ENCODE data around the gene PLEKHB2.
"Not testable (repeated sequence)": the region's sequence is repeated elsewhere in the genome, so short reads cannot be mapped to it uniquely, and the experiment has no call there.

The PLEKHB2 gene, protein sequence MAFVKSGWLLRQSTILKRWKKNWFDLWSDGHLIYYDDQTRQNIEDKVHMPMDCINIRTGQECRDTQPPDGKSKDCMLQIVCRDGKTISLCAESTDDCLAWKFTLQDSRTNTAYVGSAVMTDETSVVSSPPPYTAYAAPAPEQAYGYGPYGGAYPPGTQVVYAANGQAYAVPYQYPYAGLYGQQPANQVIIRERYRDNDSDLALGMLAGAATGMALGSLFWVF

GRCh38 chr2:131105156-131105949, at the start of gene PLEKHB2:
Gene PLEKHB2, plus strand, starts transcription at chr2:131105336. Its CDS starts 15,606 bp downstream, at chr2:131120942.
- peak; percentile 88 for DNase-seq (ENCODE audit: low spot score)

DNA sequence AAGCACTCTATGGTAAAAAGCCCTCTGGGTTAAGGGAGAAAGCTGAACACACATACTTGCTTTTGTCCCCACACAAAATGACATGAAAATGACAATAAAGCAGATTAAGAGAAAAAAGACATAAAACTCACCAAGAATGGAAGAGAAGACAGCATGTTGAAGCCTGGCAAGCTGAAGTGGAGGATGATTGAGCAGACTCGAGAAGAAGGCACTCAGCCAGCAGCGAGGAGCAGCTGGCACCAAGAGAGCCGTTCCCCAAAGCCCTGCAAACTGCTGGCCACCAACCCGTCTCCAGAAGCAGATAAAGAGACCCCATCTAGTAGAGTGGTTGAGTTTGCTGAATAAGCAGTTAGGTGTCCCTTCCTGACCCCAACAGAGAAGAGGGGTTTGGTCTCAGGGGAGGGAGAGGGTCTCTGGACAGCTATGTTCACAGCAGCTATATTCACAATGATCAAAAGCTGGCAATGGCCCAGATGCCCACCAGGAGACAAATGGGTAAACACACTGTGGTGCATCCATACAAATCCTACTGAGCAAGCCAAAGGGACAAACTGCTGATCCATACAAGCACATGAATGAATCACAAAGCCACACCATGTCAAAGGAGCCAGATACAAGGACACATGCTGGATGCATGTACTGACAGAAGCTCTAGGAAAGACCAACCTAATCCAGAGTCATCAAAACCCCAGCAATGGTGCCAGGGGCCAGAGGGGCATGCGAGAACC, 48.8 kb upstream of the PLEKHB2 start:
- no peak for DNase-seq (ENCODE audit: low spot score)

DNA sequence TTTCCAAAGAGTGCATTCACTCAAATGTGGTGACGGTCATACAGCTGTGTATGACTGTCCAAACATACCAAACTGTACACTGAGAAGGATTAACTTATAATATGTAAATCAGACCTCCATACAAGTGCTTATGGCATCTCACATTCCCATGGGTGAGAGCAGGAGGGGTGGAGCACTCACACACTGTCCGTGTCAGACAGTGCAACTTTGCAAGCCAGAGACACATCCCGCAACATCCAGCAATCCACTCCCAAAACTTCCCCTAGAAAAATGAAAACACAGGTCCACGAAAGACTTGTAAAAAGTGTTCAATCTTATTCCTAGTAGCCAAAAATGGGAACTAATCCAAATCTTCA, 48.2 kb upstream of the PLEKHB2 start:
- no peak for DNase-seq (ENCODE audit: low spot score)

DNA sequence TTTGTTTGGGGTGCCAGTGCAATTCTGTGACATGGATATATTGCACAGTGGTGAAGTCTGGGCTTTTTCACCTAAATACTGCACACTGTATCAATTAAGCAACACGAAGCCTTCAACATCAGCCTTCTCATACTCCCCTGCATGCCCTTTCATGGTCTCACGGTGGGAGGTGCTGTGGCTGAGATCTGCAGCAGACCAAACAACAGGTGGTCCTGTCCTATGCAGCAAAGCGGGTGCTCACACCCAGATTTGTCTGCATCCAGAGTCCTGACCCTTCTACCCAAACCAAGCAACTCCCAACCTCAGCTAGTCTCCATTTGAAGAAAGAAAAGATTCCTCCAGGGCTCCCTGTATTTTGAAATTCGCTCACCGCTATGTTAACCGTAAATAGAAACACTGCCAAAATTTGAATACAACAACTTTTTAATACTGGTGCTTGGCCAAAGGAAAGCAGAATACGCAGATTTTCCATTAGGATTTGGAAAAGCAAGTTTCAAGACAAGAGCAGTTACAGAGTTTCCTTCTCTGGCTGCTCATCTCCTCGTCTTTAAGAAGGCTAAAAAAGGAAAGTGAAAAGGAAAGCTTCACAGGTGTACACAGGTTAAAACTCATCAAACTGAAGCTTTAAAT, 46.8 kb upstream of the PLEKHB2 start:
- DNase-seq (ENCODE audit: low spot score): no peak

GRCh38 chr2:131058920-131059319, 46.2 kb upstream of the PLEKHB2 start:
- DNase-seq (ENCODE audit: low spot score): peak; percentile 69

DNA sequence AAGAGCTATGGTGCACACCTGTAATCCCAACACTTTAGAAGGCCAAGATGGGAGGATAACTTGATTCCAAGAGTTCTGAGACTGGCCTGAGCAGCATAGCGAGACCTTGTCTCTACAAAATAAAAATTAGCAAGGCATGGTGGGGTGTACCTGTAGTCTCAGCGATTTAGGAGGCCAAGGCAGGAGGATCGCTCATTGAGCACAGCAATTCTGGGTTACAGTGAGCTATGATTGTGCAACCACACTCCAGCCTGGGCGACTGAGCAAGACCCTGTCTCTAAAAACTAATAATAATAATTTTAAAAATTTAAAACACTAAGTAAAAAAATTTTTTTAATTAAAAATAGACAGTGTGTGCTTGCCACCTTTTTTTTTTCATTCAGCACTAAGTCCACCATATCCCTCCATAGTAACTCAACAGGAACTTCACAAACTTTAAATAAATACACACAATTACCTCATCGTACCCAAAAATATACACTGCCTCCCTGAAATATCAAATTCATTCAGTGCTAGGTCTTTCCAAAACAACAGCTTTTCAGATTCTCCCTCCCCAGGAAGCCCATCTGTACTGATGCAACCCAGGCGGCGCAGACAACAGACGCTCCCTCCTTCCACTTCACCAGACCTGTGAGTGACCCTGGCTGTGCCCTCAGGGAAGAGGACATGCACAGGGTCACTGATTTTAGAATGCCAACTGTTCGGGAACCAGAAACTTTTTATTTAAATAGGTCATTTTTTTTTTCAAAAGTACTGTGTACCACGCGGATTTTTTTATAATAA, 41.4 kb upstream of the PLEKHB2 start:
- DNase-seq (ENCODE audit: low spot score): no peak

DNA sequence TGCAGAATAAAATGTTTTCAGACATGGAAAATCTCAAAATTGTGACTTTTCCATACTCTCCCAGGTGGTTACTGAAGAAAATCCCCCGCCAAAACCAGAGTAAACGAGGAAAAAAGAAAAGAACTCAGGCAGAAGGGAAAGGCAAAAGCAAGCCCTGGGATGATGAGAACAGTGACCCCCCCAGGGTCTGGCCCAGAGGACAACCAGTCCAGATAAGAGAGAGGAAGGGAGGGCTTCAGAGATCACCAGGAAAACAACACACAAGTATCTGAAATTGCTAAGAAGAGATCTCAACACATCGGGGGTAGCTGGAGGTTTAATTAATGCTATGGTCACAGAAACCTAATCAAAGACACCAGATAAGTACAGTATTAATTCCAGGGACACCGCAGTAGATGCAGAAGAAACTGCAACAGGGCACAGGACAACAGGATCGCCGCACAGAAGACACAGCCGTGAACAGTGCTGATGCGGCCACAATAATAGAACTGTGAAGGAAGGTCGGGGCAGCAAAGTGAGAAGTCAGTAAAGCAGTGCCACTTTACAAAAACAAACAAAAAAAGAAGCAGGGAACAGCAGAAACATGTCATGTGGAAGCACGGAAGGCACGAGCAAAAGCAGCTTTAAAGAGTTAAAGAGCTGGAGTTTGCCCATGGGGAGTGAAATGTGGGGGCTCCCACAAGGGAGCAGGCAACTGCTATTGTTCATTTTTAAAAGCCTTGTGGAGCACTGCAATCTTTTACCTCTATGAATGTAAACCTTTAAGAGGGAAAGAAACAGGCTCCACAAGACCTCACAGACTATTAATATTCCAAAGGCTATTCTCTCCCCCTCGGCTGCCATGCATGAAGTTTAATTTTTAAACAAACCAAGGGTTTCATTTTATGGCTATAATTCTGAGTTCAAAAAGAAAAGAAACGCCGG, 40.3 kb upstream of the PLEKHB2 start:
- no peak for DNase-seq (ENCODE audit: low spot score)

DNA sequence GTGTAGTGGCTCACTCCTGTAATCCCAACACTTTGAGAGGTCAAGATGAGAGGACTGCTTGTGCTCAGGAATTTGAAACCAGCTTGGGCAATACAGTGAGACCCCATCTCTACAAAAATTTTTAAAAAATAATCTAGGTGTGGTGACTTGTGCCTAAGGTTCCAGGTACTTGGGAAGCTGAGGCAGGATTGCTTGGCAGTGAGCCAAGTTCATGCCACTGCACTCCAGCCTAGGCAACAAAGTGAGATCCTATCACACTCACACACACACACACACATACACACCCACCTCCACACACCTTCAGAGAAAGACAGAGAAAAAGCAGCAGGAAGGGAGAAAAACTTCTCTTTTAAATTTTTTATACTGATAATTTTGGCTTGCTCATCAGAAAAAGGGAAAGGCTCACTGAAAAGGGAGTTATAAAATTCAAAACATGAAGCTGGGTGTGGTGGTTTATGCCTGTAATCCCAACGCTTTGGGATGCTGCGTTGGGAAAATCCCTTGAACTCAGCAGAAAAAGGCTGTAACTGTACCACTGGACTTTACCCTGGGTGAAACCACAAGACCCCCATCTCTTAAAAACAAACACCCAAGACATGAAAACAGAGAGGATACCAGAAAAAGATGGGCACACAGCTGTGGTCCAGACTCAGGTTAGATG, 37.5 kb upstream of the PLEKHB2 start:
- no peak for DNase-seq (ENCODE audit: low spot score)

- not testable (repeated sequence) for DNase-seq (ENCODE audit: low spot score)
Measured at GRCh38 chr2:131068172-131068571, 37.0 kb upstream of the PLEKHB2 start.

DNA sequence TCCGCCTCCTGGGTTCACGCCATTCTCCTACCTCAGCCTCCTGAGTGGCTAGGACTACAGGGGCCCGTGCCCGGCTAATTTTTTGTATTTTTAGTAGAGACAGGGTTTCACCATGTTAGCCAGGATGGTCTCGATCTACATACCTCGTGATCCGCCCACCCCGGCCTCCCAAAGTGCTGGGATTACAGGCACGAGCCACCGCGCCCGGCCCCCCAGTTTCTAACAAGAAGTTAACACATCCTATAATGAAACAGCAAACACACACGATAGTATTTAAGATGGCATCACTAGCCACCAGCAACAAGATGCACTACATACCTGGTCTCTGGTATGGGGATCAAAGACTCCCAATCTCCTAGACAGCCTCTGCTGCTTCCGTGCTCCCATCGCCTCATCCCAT, 29.6 kb upstream of the PLEKHB2 start:
- not testable (repeated sequence) for DNase-seq (ENCODE audit: low spot score)

DNA sequence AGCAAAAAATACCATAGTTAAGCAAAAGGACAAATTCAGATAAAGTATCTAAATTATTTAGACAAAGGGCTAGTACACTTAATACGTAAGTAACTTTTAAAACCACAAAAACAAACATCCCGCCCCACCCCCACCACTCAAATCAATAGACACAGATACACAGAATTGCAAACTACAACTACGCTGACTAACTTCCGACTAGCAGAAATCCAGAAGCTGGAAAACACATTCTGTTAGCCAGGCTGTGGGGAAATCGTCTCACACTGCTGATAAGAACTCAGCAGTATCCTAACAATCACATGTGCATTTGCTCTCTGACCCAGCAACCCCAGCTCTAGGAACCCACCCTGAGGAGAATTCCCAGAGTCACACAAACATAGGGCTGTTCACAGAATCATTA, 28.4 kb upstream of the PLEKHB2 start:
- DNase-seq (ENCODE audit: low spot score): no peak

- no peak for DNase-seq (ENCODE audit: low spot score)
Measured at GRCh38 chr2:131077182-131077846, 27.8 kb upstream of the PLEKHB2 start.

DNA sequence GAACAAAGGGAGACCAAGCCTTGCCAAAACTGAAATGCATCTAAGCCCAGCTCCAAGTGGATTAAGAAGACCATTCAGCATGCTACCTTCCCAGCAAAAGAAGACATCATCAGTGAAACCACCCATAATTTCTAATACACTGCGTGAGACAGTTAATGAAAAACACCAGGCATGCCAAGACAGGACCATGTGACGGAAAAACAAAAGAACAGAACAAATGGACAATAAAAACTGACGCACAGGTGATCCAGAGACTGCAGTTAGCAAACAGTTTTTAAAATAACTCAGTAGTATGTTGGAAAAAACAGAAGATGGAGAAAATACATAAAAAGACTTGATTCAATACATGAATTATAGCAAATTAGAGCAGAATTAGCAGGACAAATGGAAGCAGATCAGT, 27.2 kb upstream of the PLEKHB2 start:
- DNase-seq (ENCODE audit: low spot score): no peak

GRCh38 chr2:131079931-131080330, 25.2 kb upstream of the PLEKHB2 start:
- not testable (repeated sequence) for DNase-seq (ENCODE audit: low spot score)

GRCh38 chr2:131081190-131081589, 23.9 kb upstream of the PLEKHB2 start:
- no peak for DNase-seq (ENCODE audit: low spot score)

DNA sequence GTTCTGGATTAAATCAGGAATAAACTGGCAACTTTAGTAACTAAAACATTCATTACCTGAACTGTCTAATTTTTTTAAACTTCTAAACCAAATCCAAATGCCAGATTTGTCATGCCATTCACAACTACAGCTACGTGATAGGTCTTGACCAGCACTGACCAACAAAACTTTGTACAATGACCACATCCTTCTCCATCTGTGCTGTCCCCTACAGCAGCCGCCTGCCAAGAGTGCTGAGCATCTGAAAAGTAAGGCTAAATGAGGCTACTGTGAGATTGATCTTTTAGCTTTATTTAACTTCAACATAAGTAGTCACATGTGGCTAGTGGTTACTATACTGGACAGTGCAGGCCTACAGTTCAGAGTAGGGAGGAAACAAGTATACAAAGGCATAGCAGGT, 19.5 kb upstream of the PLEKHB2 start:
- DNase-seq (ENCODE audit: low spot score): no peak

- no peak for DNase-seq (ENCODE audit: low spot score)
Measured at GRCh38 chr2:131092458-131093005, 12.6 kb upstream of the PLEKHB2 start.

GRCh38 chr2:131093006-131093695, 12.0 kb upstream of the PLEKHB2 start, which contains the start of gene FAM168B:
Gene FAM168B, minus strand, starts transcription at chr2:131093460. Its CDS starts 10,814 bp downstream, at chr2:131082646.
- peak; percentile 78 for DNase-seq (ENCODE audit: low spot score)
